ENCODE measurements around the gene NCOA4. TPM values are rescaled to one million over a fixed set of nuclear protein-coding genes. Genes with fewer than 3 reads are reported as not detected.

Gene NCOA4
- total RNA-seq, 2 donors from 2014 or later, result 157 to 200 TPM

GRCh38 chr10:46006219-46006618 lies 24.2 kb downstream of the NCOA4 start:
- Histone ChIP-seq H3K9me3 (ENCODE audit: control insufficient read depth, low read length) (peaks cover 14% of the 10 kb centered on the region), H3K4me1 (ENCODE audit: control insufficient read depth, insufficient read depth, low read length) (no peaks in the 10 kb centered on the region), H3K27ac (ENCODE audit: low read depth, low read length) (no peak overlapping the region), H3K4me3 (ENCODE audit: low read length) (no peak overlapping the region), H3K27me3 (ENCODE audit: control insufficient read depth, insufficient read depth, low read length, poor library complexity, severe bottlenecking) (no peaks in the 10 kb centered on the region), H3K9ac (ENCODE audit: extremely low read depth, low read length, poor library complexity, severe bottlenecking) (no peak overlapping the region), H3K36me3 (ENCODE audit: control insufficient read depth, insufficient read depth, low read length) (peaks cover 99% of the 10 kb centered on the region)
- no peak overlapping the region for H3K4me3 Mint-ChIP-seq
- no peak overlapping the region for H3K27ac Mint-ChIP-seq
- no peaks in the 10 kb centered on the region for H3K27me3 Mint-ChIP-seq (ENCODE audit: insufficient read depth)
- 97% methylated on average over 3 of the region's 3 CpGs; no CpG with 5 or more reads in 1 of the 2 experiments for WGBS, 2 experiments (ENCODE audit: insufficient coverage in 1 of 2, insufficient read length in 1 of 2)
- no peak for DNase-seq
- H3K36me3 Mint-ChIP-seq (ENCODE audit: low read depth), result peaks cover 87% of the 10 kb centered on the region
- H3K9me3 Mint-ChIP-seq, result no peaks in the 10 kb centered on the region
- TF ChIP-seq, protein P1, sequence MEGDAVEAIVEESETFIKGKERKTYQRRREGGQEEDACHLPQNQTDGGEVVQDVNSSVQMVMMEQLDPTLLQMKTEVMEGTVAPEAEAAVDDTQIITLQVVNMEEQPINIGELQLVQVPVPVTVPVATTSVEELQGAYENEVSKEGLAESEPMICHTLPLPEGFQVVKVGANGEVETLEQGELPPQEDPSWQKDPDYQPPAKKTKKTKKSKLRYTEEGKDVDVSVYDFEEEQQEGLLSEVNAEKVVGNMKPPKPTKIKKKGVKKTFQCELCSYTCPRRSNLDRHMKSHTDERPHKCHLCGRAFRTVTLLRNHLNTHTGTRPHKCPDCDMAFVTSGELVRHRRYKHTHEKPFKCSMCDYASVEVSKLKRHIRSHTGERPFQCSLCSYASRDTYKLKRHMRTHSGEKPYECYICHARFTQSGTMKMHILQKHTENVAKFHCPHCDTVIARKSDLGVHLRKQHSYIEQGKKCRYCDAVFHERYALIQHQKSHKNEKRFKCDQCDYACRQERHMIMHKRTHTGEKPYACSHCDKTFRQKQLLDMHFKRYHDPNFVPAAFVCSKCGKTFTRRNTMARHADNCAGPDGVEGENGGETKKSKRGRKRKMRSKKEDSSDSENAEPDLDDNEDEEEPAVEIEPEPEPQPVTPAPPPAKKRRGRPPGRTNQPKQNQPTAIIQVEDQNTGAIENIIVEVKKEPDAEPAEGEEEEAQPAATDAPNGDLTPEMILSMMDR (conservative IDR thresholded peaks at IDR 0.05), result no peak
- peaks cover 1% of the 10 kb centered on the region for H3K4me1 Mint-ChIP-seq

DNA sequence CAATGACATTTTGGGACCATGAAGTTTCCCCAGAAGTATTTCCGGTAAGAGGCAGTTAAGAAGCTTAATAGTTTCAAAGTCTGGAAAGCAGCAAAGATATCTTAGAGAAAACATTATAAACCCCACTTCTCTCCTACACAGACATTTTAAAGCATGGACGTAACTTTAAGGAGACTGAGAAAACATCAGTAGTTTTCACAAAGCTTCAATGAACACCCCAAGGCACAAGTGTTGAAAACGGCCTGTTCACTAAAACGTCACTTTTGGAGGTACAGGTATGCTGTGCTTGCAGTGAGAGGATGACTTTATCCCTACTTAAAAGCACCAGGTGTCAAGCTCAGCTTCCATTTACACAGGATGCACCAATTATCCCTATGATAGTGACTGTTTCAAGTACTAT lies 25.0 kb downstream of the NCOA4 start:
- H3K27ac Mint-ChIP-seq, result no peak overlapping the region

DNA sequence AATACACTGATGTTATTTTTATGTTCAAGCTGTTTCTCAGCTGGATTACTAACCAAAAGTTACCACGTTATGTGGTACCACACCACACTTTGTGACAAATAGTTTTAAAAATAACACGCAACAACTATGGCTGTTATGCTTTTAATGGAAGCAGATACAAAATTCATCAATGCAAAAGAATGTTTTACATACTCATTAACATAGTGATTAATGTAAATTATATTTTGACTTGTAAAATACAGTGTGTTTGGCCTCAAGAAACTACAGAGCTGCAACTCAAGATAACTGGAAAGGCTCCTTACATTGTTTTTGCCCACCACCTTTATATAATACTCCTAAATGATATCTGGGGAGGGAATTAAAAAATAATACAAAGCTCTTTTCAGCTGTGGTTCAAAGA lies 25.5 kb downstream of the NCOA4 start:
- peaks cover 98% of the 10 kb centered on the region for H3K36me3 ChIP-seq (ENCODE audit: control insufficient read depth, insufficient read depth, low read length)

More for the DNA sequence above, 25.0 kb downstream of the NCOA4 start:
- Mint-ChIP-seq H3K27me3 (ENCODE audit: insufficient read depth) (no peaks in the 10 kb centered on the region), H3K36me3 (ENCODE audit: low read depth) (peaks cover 87% of the 10 kb centered on the region), H3K9me3 (no peaks in the 10 kb centered on the region), H3K4me1 (peaks cover 1% of the 10 kb centered on the region), H3K4me3 (no peak overlapping the region)
- Histone ChIP-seq H3K4me1 (ENCODE audit: control insufficient read depth, insufficient read depth, low read length) (no peaks in the 10 kb centered on the region), H3K9me3 (ENCODE audit: control insufficient read depth, low read length) (peaks cover 14% of the 10 kb centered on the region), H3K4me3 (ENCODE audit: low read length) (no peak overlapping the region), H3K27me3 (ENCODE audit: control insufficient read depth, insufficient read depth, low read length, poor library complexity, severe bottlenecking) (no peaks in the 10 kb centered on the region), H3K36me3 (ENCODE audit: control insufficient read depth, insufficient read depth, low read length) (peaks cover 99% of the 10 kb centered on the region), H3K9ac (ENCODE audit: extremely low read depth, low read length, poor library complexity, severe bottlenecking) (no peak overlapping the region), H3K27ac (ENCODE audit: low read depth, low read length) (no peak overlapping the region)
- 84 to 88% methylated on average over 3 to 4 of the region's 4 CpGs for WGBS, 2 experiments (ENCODE audit: insufficient coverage in 1 of 2, insufficient read length in 1 of 2)
- TF ChIP-seq, protein P1 (conservative IDR thresholded peaks at IDR 0.05), result no peak
- DNase-seq, result no peak

More for the DNA sequence above, 25.5 kb downstream of the NCOA4 start:
- no peak for DNase-seq
- Histone ChIP-seq H3K9me3 (ENCODE audit: control insufficient read depth, low read length) (peaks cover 15% of the 10 kb centered on the region), H3K9ac (ENCODE audit: extremely low read depth, low read length, poor library complexity, severe bottlenecking) (no peak overlapping the region), H3K27me3 (ENCODE audit: control insufficient read depth, insufficient read depth, low read length, poor library complexity, severe bottlenecking) (no peaks in the 10 kb centered on the region), H3K4me1 (ENCODE audit: control insufficient read depth, insufficient read depth, low read length) (no peaks in the 10 kb centered on the region), H3K27ac (ENCODE audit: low read depth, low read length) (no peak overlapping the region), H3K4me3 (ENCODE audit: low read length) (no peak overlapping the region)
- Mint-ChIP-seq H3K27me3 (ENCODE audit: insufficient read depth) (no peaks in the 10 kb centered on the region), H3K9me3 (peaks cover 4% of the 10 kb centered on the region), H3K4me1 (peaks cover 1% of the 10 kb centered on the region), H3K27ac (no peak overlapping the region), H3K4me3 (no peak overlapping the region), H3K36me3 (ENCODE audit: low read depth) (peaks cover 87% of the 10 kb centered on the region)
- TF ChIP-seq, protein P1 (conservative IDR thresholded peaks at IDR 0.05), result no peak
- 100% methylated on average over 1 to 2 of the region's 2 CpGs for whole genome bisulfite sequencing, 2 experiments (ENCODE audit: insufficient coverage in 1 of 2, insufficient read length in 1 of 2)

Data from endodermal cell (in vitro differentiated cells).